ENCODE results near the gene AFF1.

Gene AFF1

GRCh38 chr4:87117732-87118075, 182.9 kb downstream of the AFF1 start:
- H3K4me3 ChIP-seq (ENCODE audit: control insufficient read depth, low read depth, low read length), result no peak overlapping the region
- no peak for TF ChIP-seq CTCF (IDR thresholded peaks at IDR 0.05; ENCODE audit: control insufficient read depth, insufficient read depth, low read depth, low read length, missing control alignments)
- no peak for DNase-seq (ENCODE audit: low read depth)

GRCh38 chr4:87118421-87118820, 183.6 kb downstream of the AFF1 start:
- H3K4me3 ChIP-seq (ENCODE audit: control insufficient read depth, low read depth, low read length), result no peak overlapping the region
- TF ChIP-seq CTCF (IDR thresholded peaks at IDR 0.05; ENCODE audit: control insufficient read depth, insufficient read depth, low read depth, low read length, missing control alignments), result no peak
- DNase-seq (ENCODE audit: low read depth), result no peak

- no peak overlapping the region for H3K4me3 ChIP-seq (ENCODE audit: control insufficient read depth, low read depth, low read length)
- no peak for DNase-seq (ENCODE audit: low read depth)
- no peak for TF ChIP-seq CTCF (IDR thresholded peaks at IDR 0.05; ENCODE audit: control insufficient read depth, insufficient read depth, low read depth, low read length, missing control alignments)
Observed at GRCh38 chr4:87118826-87119225, 184.0 kb downstream of the AFF1 start.

GRCh38 chr4:87120010-87120409, 185.2 kb downstream of the AFF1 start:
- no peak overlapping the region for H3K4me3 ChIP-seq (ENCODE audit: control insufficient read depth, low read depth, low read length)
- DNase-seq (ENCODE audit: low read depth), result no peak
- no peak for TF ChIP-seq CTCF (IDR thresholded peaks at IDR 0.05; ENCODE audit: control insufficient read depth, insufficient read depth, low read depth, low read length, missing control alignments)

- H3K4me3 ChIP-seq (ENCODE audit: control insufficient read depth, low read depth, low read length), result no peak overlapping the region
- no peak for TF ChIP-seq CTCF (IDR thresholded peaks at IDR 0.05; ENCODE audit: control insufficient read depth, insufficient read depth, low read depth, low read length, missing control alignments)
- no peak for DNase-seq (ENCODE audit: low read depth)
Observed at GRCh38 chr4:87120411-87121162, 185.8 kb downstream of the AFF1 start.

GRCh38 chr4:87121341-87122065, 186.7 kb downstream of the AFF1 start:
- DNase-seq (ENCODE audit: low read depth), result no peak
- no peak overlapping the region for H3K4me3 ChIP-seq (ENCODE audit: control insufficient read depth, low read depth, low read length)
- no peak for TF ChIP-seq CTCF (IDR thresholded peaks at IDR 0.05; ENCODE audit: control insufficient read depth, insufficient read depth, low read depth, low read length, missing control alignments)

All from AG09309 (cell line).